Kidney (tissue), 14 donors: Measurements from ENCODE around the gene ERAL1. TPM values are rescaled to one million over a fixed set of nuclear protein-coding genes. Genes with fewer than 3 reads are reported as not detected.
A peak's percentile ranks its signal among the peaks of the same experiment; 100 is the strongest.

Experiments used
- DNase-seq, 5 donors: peaks; one replicate each; pipeline ENCODE4 v3.0.0-alpha.2; 2013 to 2020
- FAIRE-seq: peaks from 2 replicates; lab custom pipeline; 2012; peaks lifted over from hg19 to GRCh38; lab: Jason Lieb, UNC
- H3K27ac ChIP-seq, 2 donors: one replicate each; pipeline ENCODE4 v1.7.0; 2013; ENCODE audit warnings: low read depth in 2 of 2, low read length in 2 of 2, inconsistent platforms in 1 of 2
- H3K27me3 ChIP-seq: one replicate; pipeline ENCODE4 v1.7.1; 2013; ENCODE audit warnings: low read length, inconsistent platforms; ENCODE audit not compliant: control insufficient read depth, insufficient read depth
- H3K36me3 ChIP-seq, 3 donors: one replicate each; pipeline versions ENCODE4 v1.7.0 to v1.7.1; 2013; ENCODE audit warnings: low read length in 3 of 3, control low read depth in 1 of 3, inconsistent platforms in 1 of 3; ENCODE audit not compliant: insufficient read depth in 3 of 3, control insufficient read depth in 2 of 3
- H3K4me1 ChIP-seq, 3 donors: one replicate each; pipeline versions ENCODE4 v1.7.0 to v1.7.1; 2013; ENCODE audit warnings: low read length in 3 of 3, inconsistent platforms in 1 of 3, low read depth in 1 of 3; ENCODE audit not compliant: control insufficient read depth in 2 of 3, insufficient read depth in 2 of 3
- H3K4me3 ChIP-seq, 3 donors: one replicate each; pipeline versions ENCODE4 v1.7.0 to v1.8.1; 2013; ENCODE audit warnings: low read length in 3 of 3, control low read depth in 1 of 3, inconsistent platforms in 1 of 3
- H3K9ac ChIP-seq, 3 donors: one replicate each; pipeline versions ENCODE4 v1.7.0 to v1.7.1; 2013; ENCODE audit warnings: low read length in 3 of 3, control low read depth in 1 of 3, inconsistent platforms in 1 of 3
- H3K9me3 ChIP-seq, 3 donors: one replicate each; pipeline versions ENCODE4 v1.7.0 to v1.7.1; 2013; ENCODE audit warnings: low read length in 3 of 3, control low read depth in 1 of 3, inconsistent platforms in 1 of 3; ENCODE audit not compliant: control insufficient read depth in 2 of 3, insufficient read depth in 1 of 3
- intact Hi-C: fragments of 100-400 bp; cut with DNase I; formaldehyde crosslinking; loops from one replicate; pipeline ENCODE4 v1.11.1; 2022
- polyA plus RNA-seq: library from polyadenylated mRNA; stranded (reverse); fragments of 350-450 nt; fragmentation: Illumina TruSeq; extraction: RNeasy Lipid Tissue Mini Kit (QIAGEN cat#74804); gene quantifications from one replicate; pipeline ENCODE4 v1.2.3, GENCODE V29; 2014; ENCODE audit warnings: low read depth, low replicate concordance; ENCODE audit not compliant: insufficient read depth
- total RNA-seq: library from RNA; stranded (reverse); fragmentation: NEBNext Ultra II Directional; extraction: Animal tissue kit (Norgen Biotek cat#: 25700); gene quantifications from one replicate; pipeline ENCODE4 v1.2.1, GENCODE V29; 2021
- TF ChIP-seq, protein P1 (sequence below): IDR thresholded peaks from 3 replicates; pipeline ENCODE4 v1.5.1; 2012; ENCODE audit warnings: mild to moderate bottlenecking, moderate library complexity, borderline replicate concordance; ENCODE audit not compliant: insufficient read depth; ENCODE audit errors: extremely low read depth
- donor health status: control.
- donor health status: control.
- donor health status: control.
- donor health status: control.
- donor health status: control.
- donor health status: DM: yes; HTN: yes; CAD: no.
- donor health status: Normal renal cell carcinoma (clear cell type).

Gene ERAL1
- total and polyA plus RNA-seq, 2 donors from 2014 or later: 29.5 to 71.6 TPM

DNA sequence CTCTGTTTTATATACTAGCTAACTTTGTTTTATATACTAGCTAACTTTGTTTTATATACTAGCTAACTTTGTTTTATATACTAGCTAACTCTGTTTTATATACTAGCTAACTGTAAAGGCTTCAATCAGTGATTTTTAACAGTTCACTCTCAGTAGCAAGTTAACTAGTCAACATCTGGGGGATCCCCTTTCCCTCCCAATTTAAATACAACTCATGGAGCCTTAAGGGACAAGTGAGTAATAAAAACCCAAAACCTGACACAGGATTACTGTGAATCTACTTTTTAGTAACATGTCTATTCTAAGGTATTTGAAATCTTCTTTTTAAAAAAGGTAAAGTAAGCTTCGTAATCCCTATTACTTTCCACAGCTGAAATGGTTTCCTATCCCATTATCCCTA lies 44.4 kb upstream of the ERAL1 start:
- H3K27me3 ChIP-seq: no peaks in the 10 kb centered on the region
- peak overlapping the region in 1 of 3 donors; percentile 72 for H3K4me3 ChIP-seq
- peaks cover 0 to 2% (median 0%) of the 10 kb centered on the region in 3 donors for H3K36me3 ChIP-seq
- peaks cover 0 to 17% (median 6%) of the 10 kb centered on the region in 3 donors for H3K4me1 ChIP-seq
- FAIRE-seq (no peak), DNase-seq (no peak)
- no peaks in the 10 kb centered on the region for H3K9me3 ChIP-seq
- H3K27ac ChIP-seq: no peak overlapping the region
- TF ChIP-seq, protein P1, sequence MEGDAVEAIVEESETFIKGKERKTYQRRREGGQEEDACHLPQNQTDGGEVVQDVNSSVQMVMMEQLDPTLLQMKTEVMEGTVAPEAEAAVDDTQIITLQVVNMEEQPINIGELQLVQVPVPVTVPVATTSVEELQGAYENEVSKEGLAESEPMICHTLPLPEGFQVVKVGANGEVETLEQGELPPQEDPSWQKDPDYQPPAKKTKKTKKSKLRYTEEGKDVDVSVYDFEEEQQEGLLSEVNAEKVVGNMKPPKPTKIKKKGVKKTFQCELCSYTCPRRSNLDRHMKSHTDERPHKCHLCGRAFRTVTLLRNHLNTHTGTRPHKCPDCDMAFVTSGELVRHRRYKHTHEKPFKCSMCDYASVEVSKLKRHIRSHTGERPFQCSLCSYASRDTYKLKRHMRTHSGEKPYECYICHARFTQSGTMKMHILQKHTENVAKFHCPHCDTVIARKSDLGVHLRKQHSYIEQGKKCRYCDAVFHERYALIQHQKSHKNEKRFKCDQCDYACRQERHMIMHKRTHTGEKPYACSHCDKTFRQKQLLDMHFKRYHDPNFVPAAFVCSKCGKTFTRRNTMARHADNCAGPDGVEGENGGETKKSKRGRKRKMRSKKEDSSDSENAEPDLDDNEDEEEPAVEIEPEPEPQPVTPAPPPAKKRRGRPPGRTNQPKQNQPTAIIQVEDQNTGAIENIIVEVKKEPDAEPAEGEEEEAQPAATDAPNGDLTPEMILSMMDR: no peak
- H3K9ac ChIP-seq: no peak overlapping the region
- intact Hi-C loops: no loop called here

DNA sequence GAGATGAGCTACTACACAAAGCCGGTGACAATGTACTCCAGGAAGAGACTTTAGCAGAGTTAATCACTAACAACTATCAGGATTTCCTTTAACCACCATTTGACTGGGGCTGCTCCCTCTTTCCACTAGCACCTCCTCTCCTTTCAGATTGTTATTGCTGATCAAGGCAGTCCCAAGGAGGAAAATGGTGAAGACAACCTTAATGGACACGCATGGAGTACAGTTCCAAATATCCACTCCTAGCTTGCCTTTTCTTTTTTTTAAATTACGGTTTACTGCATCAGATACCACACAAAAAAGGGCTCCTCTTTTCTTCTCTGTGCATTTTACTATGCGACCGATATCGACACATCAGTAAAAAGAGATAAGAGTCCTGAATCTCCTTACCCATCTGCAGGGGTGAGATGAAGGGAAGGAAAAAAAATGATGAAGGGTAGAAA lies 43.1 kb upstream of the ERAL1 start:
- peak in 3 of 5 donors; percentile 25 to 75 (median 74) for DNase-seq

DNA sequence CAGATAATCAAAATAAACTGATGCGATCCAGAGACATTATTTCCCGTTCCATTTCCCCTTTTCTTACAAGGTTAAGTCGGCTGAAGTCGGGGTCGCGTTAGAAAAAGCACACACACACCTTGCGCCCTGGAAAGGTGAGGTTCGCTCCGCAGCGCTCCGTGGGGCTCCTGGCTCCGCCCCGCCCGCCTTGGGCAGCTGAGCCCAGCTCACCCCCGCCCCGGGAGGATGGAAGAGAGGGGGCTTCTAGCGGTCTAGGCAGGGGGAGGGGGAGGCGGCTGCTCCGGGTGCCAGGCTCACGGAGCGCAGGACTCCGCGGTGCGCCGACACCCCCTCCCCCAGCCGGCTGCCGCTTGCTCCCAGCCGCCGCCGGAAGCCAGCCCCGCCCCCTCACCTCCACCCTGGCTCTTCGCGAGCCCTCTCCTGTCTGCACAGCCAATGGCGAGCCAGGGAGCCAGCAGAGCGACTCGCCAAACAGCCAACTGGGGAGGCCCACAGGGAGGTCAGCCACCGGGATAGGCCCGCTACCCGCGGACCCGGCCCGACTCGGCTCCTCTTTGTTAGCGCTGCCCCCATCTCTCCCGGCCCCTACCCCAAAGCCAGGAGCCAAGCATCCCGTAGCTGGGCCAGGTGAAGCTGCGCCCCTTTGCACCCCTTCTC lies 42.6 kb upstream of the ERAL1 start:
- FAIRE-seq: no peak
- H3K4me3 ChIP-seq: peak overlapping the region; percentile 72 to 92 (median 90)
- peak overlapping the region; percentile 94 to 97 for H3K27ac ChIP-seq
- TF ChIP-seq, protein P1: no peak
- peak; percentile 99 for DNase-seq
- peaks cover 0 to 14% (median 6%) of the 10 kb centered on the region in 3 donors for H3K4me1 ChIP-seq
- no peaks in the 10 kb centered on the region for H3K9me3 ChIP-seq
- peak overlapping the region; percentile 68 to 88 (median 85) for H3K9ac ChIP-seq
- intact Hi-C loops: no loop called here
- no peaks in the 10 kb centered on the region for H3K27me3 ChIP-seq
- H3K36me3 ChIP-seq: no peaks in the 10 kb centered on the region

More for the DNA sequence above, 43.1 kb upstream of the ERAL1 start:
- FAIRE-seq: no peak
- Histone ChIP-seq H3K36me3 (no peaks in the 10 kb centered on the region), H3K9ac (peak overlapping the region; percentile 68 to 82 (median 80)), H3K4me3 (peak overlapping the region; percentile 72 to 92 (median 90)), H3K4me1 (peaks cover 0 to 17% (median 6%) of the 10 kb centered on the region in 3 donors), H3K27ac (peak overlapping the region; percentile 94 to 97), H3K27me3 (no peaks in the 10 kb centered on the region), H3K9me3 (no peaks in the 10 kb centered on the region)
- intact Hi-C loops: no loop called here
- TF ChIP-seq, protein P1: no peak
